GM10266 (cell line): ENCODE data around the gene POTEB3.
"Not testable (repeated sequence)": the region's sequence is repeated elsewhere in the genome, so short reads cannot be mapped to it uniquely, and the experiment has no call there.

Experiments
- DNase-seq: peaks from one replicate; pipeline ENCODE4 v3.0.0; 2012; ENCODE audit errors: extremely low spot score

The POTEB3 gene

DNA sequence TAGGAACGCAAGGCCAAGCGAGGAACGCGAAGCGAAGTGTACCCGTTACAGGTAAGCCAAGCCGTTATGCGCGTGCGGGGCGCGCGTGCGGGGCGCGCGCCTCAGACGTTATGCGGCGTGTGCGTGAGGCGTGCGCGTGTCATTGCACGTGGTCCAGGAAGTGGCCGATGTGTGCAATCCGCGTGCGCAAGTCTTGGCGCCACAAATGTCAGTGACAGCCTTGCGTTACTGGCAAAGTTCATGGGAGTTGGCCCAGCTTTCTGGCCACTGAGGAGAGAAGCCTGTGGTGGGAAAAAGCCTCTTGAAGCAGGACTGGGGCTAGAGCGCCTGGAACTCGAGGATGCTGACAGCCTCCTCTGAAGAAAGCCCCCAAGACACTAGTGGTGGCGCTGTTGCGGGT lies at the start of gene POTEB3:
Gene POTEB3 (minus strand): TSS at position 101 of the 400 bp plus-strand sequence. CDS start 488 bp downstream, outside the sequence.
- DNase-seq, result not testable (repeated sequence)

DNA sequence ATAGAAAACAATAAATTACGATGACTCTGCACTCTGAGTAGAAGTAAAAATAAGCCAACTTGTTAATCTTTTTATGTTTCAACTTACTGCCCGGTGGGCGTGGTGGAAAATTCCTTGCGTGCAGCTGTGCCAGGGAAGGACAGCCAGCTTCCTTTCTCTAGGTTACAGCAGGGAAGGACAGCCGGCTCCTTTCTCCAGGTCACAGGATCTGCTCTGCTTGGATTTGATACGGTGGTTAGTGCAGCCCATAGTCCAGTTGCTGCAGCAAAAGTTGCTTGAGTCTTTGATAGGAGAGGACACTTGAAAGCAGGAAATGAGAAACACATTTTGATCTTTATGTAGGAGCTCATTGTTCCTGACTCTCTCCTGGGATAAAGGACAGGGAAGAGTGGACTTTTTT lies 13.4 kb upstream of the POTEB3 start:
- not testable (repeated sequence) for DNase-seq

GRCh38 chr15:21451920-21452563 lies 11.7 kb upstream of the POTEB3 start:
- DNase-seq, result not testable (repeated sequence)

DNA sequence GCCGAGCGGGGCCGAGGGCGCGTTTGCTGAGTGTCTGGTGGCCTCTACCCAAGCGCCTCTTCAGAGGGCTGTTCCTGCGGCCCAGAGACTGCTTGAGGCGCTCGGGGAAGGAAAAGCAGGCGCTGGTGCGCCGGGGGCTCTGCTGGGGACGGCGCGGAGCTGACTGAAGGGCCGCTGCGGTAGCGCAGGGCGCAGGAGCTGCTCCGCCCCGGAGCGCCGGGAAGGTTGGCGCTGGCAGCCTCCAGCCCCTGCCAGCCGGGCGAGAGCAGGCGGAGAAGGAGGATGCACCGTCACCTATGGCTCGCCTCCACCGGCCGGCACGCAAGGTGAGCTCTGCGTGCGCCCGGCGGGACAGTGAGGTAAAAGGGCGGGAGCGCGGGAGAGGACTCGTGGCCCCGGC lies 11.2 kb upstream of the POTEB3 start:
- DNase-seq, result not testable (repeated sequence)

DNA sequence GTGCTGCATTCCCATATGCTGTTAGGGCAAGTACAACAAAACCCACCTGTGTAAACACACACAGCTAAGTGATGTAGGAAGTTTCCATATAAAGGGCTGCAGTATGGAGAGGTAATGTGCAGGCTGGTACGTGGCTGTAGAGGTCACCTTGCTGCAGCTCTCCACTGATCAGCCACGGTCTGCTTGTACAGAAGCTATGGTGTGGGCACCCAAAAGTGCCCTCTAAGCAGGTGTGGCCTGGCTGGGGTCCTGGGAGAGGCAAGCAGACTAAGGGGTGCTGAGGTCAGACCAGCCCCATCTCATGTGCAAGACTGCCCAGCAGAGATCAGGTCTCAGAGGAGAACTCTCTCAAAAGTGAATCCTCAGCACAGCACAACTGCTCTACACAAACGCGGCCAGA lies 32.9 kb downstream of the POTEB3 start:
- not testable (repeated sequence) for DNase-seq

DNA sequence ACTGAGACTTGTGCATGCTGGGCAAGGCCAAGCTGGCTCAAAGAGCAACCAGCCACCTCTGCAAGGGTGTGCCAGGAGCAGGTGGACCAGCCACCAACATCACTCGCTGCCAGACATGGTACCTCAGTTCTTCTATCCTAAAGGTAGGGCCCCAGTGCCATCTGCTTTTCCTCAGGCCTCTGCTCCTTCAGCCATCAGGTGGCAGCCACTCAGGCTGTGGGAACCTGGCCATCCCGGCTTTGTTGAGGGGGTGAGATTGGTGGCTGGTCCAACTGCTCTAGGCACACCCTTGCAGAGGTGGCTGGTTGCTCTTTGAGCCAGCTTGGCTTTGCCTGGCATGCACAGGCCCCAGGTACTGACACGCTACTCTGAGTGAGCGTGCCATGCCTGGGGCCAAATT lies 38.8 kb downstream of the POTEB3 start:
- DNase-seq, result not testable (repeated sequence)

GRCh38 chr15:21399111-21399510 lies 41.2 kb downstream of the POTEB3 start:
- not testable (repeated sequence) for DNase-seq

DNA sequence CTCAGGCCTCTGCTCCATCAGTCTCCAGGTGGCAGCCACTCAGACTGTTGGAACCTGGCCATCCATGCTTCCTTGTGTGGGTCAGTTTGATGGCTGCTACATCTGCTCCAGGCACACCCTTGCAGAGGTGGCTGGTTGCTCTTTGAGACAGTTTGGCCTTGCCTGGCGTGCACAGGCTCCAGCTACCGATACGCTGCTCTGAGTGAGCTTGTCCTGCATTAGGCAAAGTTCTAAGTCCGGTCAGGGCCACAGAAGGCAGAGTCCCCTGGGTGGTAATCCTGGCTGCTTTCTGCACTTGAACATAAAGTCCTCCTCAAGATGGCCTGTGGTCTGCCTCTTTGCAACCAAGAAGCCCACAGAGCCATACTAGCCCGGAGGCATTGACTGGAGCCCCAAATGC lies 41.8 kb downstream of the POTEB3 start:
- not testable (repeated sequence) for DNase-seq

DNA sequence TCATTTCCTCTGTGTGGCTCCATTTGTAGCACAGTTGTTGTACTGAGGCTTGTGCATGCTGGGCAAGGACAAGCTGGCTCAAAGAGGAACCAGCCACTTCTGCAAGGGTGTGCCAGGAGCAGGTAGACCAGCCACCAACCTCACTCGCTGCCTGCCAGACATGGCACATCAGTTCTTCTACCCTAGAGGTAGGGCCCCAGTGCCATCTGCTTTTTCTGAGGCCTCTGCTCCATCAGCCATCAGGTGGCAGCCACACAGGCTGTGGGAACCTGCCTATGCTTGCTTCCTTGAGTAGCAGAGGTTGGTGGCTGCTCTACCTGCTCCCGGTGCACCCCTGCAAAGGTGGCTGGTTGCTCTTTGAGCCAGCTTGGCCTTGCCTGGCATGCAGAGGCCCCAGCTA lies 42.6 kb downstream of the POTEB3 start:
- DNase-seq, result not testable (repeated sequence)

- DNase-seq, result not testable (repeated sequence)
These were observed 43.1 kb downstream of the POTEB3 start for GRCh38 chr15:21397186-21397585.

DNA sequence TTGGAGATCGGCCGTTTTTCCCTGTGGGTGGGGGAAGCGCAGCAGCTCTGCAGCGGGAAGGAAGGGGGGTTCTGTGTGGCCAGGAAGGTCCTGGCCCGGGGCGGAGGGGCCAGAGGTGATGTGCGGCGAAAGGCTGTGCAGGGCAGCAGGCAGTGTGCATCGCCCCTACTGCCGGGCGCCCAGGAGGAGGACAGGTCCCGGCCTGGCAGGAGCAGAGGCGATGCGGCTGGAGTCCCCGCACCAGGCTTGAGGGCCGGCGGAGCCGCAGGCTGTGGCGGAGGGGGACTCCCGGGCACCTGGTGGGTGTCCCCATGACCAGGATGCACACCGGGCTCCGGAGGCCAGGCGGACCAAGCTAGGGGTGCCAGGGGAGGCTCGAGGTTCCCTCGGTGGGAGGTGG lies 54.3 kb downstream of the POTEB3 start:
- DNase-seq, result not testable (repeated sequence)

GRCh38 chr15:21383866-21384485 lies 56.3 kb downstream of the POTEB3 start:
- not testable (repeated sequence) for DNase-seq

GRCh38 chr15:21373682-21374081 lies 66.6 kb downstream of the POTEB3 start:
- DNase-seq, result not testable (repeated sequence)

DNA sequence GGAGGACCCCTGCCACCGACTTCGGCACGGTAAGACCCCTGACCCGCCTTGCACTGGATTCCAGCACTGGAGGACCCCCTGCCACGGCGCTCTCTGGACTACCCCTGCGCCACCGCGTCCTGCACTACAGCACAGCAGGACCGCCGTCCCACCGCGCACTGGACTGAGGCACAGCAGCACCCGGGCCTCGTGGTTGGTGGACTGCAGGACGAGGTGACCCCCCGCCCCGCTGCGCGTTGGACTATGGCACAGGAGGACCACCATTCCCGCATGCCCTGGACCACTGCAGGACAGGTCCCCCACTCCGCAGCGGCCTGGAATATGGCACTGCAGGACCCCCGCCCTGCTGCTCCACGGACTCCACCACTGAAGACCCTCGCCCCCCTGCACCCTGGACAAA lies 71.1 kb downstream of the POTEB3 start:
- DNase-seq, result not testable (repeated sequence)

GRCh38 chr15:21368625-21369024 lies 71.7 kb downstream of the POTEB3 start:
- not testable (repeated sequence) for DNase-seq
